ENCODE results near the gene DUOX2. TPM values are rescaled to one million over a fixed set of nuclear protein-coding genes. Genes with fewer than 3 reads are reported as not detected.

The DUOX2 gene
- total and polyA plus RNA-seq, 2 donors (not counting 1 experiment from before 2014, with no cell fraction given), result 0.32 TPM; not detected in 1

DNA sequence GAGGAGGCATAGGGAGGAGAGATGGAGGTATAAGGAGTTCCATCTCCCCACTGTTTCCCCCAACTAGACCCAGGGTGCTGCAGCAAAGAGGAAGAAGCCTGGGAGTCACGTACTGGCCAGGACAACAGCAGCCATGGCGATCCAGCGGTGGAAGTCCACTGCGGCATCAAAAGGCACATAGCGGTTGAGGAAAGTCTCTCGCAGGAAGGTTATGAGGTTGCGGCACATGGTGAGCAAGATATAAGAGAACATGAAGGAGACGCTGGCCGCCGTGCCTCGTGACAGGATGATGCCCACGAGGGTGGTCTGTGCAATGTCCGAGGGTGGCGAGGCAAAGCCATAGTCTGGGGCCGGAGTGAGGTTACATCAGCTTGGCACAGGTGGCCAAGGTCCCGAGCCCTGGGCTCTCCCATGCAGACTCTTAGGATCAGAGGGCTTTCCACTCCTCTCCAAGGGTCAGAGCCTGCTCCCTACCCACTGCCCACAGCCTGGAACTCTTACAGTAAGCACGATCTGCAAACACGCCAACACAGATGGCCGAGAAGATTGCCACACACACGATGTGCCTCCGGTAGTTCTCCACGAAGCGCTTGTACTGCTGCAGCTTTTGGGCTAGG lies 14.3 kb downstream of the DUOX2 start:
- H3K9me3 ChIP-seq (ENCODE audit: control extremely low read depth in 1 of 3, control insufficient read depth in 2 of 3, insufficient read depth in 1 of 3, low read length in 2 of 3), result no peaks in the 10 kb centered on the region
- H4K20me1 ChIP-seq (ENCODE audit: control insufficient read depth, insufficient read depth, low read length, poor library complexity, severe bottlenecking), result no peaks in the 10 kb centered on the region
- Mint-ChIP-seq H3K27ac (no peak overlapping the region), H3K27me3 (peaks cover 18% of the 10 kb centered on the region), H3K9me3 (ENCODE audit: insufficient read depth) (no peaks in the 10 kb centered on the region), H3K4me1 (no peaks in the 10 kb centered on the region), H3K4me3 (no peak overlapping the region)
- no peak overlapping the region for H3K9ac ChIP-seq (ENCODE audit: low read length)
- WGBS (ENCODE audit: insufficient coverage), result 87% methylated on average over 23 of the region's 23 CpGs
- H3K27me3 ChIP-seq (replicated peaks in 1 of 4; ENCODE audit: control extremely low read depth in 1 of 4, control insufficient read depth in 3 of 4, insufficient read depth in 4 of 4, low read length in 3 of 4), result peaks cover 0 to 2% (median 0%) of the 10 kb centered on the region in 4 experiments
- DNase-seq (no peak), ATAC-seq (ENCODE audit: low read depth) (no peak)
- intact Hi-C loops (cut with micrococcal nuclease), result no loop called here
- no peak overlapping the region for H3K4me2 ChIP-seq (replicated peaks; ENCODE audit: low read depth, low read length, poor library complexity, severe bottlenecking)
- POLR2A ChIA-PET, result no interaction called here
- H3K4me3 ChIP-seq (ENCODE audit: control extremely low read depth in 1 of 5, extremely low read depth in 1 of 5, insufficient read depth in 1 of 5, low read depth in 2 of 5, low read length in 4 of 5), result no peak overlapping the region
- H3K79me2 ChIP-seq (ENCODE audit: control insufficient read depth, insufficient read depth, low read length), result no peaks in the 10 kb centered on the region
- no peaks in the 10 kb centered on the region for H3K4me1 ChIP-seq (ENCODE audit: control insufficient read depth in 2 of 2, insufficient read depth in 2 of 2, low read length in 2 of 2)
- no peak for TF ChIP-seq EZH2 (IDR thresholded peaks at IDR 0.05; ENCODE audit: borderline replicate concordance, insufficient read depth, low read depth, low read length, poor library complexity, severe bottlenecking)
- TF ChIP-seq, protein P1, sequence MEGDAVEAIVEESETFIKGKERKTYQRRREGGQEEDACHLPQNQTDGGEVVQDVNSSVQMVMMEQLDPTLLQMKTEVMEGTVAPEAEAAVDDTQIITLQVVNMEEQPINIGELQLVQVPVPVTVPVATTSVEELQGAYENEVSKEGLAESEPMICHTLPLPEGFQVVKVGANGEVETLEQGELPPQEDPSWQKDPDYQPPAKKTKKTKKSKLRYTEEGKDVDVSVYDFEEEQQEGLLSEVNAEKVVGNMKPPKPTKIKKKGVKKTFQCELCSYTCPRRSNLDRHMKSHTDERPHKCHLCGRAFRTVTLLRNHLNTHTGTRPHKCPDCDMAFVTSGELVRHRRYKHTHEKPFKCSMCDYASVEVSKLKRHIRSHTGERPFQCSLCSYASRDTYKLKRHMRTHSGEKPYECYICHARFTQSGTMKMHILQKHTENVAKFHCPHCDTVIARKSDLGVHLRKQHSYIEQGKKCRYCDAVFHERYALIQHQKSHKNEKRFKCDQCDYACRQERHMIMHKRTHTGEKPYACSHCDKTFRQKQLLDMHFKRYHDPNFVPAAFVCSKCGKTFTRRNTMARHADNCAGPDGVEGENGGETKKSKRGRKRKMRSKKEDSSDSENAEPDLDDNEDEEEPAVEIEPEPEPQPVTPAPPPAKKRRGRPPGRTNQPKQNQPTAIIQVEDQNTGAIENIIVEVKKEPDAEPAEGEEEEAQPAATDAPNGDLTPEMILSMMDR (IDR thresholded peaks at IDR 0.05), result no peak
- H3K27ac ChIP-seq (ENCODE audit: low read length in 2 of 2), result no peak overlapping the region
- CTCF ChIA-PET, result no interaction called here
- no peaks in the 10 kb centered on the region for H3K36me3 ChIP-seq (replicated peaks in 1 of 2; ENCODE audit: control extremely low read depth in 1 of 2, control insufficient read depth in 1 of 2, extremely low read depth in 1 of 2, insufficient read depth in 2 of 2, low read length in 1 of 2)
- no peak overlapping the region for H2AFZ ChIP-seq (ENCODE audit: insufficient read depth, low read depth, low read length, poor library complexity, severe bottlenecking)

DNA sequence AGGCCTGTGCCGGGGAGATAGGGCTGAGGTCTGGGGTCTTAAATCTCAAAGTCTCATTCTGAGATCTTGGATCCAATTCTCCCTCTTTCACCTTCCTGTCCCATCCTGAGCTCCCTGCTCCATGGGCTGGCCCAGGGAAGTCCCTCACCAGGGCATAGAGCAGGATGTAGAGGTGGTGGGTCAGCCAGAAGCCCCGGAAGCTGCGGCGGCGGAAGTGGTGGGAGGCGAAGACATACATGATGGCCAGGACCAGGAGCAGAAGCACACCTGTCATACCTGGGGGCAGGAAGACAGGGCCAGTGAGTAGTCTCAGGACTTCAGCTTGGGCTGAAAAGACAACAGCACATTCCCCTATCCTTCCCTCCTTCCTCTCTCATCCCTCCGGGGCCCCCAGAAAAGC lies 16.5 kb downstream of the DUOX2 start:
- TF ChIP-seq, protein P1 (IDR thresholded peaks at IDR 0.05), result no peak
- TF ChIP-seq EZH2 (IDR thresholded peaks at IDR 0.05; ENCODE audit: borderline replicate concordance, insufficient read depth, low read depth, low read length, poor library complexity, severe bottlenecking), result no peak
- intact Hi-C loops (cut with micrococcal nuclease), result no loop called here
- Histone ChIP-seq H3K4me1 (ENCODE audit: control insufficient read depth in 2 of 2, insufficient read depth in 2 of 2, low read length in 2 of 2) (no peaks in the 10 kb centered on the region), H3K4me2 (replicated peaks; ENCODE audit: low read depth, low read length, poor library complexity, severe bottlenecking) (no peak overlapping the region), H3K4me3 (ENCODE audit: control extremely low read depth in 1 of 5, extremely low read depth in 1 of 5, insufficient read depth in 1 of 5, low read depth in 2 of 5, low read length in 4 of 5) (no peak overlapping the region), H3K79me2 (ENCODE audit: control insufficient read depth, insufficient read depth, low read length) (no peaks in the 10 kb centered on the region), H3K9ac (ENCODE audit: low read length) (no peak overlapping the region), H3K27ac (ENCODE audit: low read length in 2 of 2) (no peak overlapping the region), H4K20me1 (ENCODE audit: control insufficient read depth, insufficient read depth, low read length, poor library complexity, severe bottlenecking) (no peaks in the 10 kb centered on the region), H3K36me3 (replicated peaks in 1 of 2; ENCODE audit: control extremely low read depth in 1 of 2, control insufficient read depth in 1 of 2, extremely low read depth in 1 of 2, insufficient read depth in 2 of 2, low read length in 1 of 2) (no peaks in the 10 kb centered on the region), H3K27me3 (replicated peaks in 1 of 4; ENCODE audit: control extremely low read depth in 1 of 4, control insufficient read depth in 3 of 4, insufficient read depth in 4 of 4, low read length in 3 of 4) (peaks cover 0 to 2% (median 0%) of the 10 kb centered on the region in 4 experiments), H3K9me3 (ENCODE audit: control extremely low read depth in 1 of 3, control insufficient read depth in 2 of 3, insufficient read depth in 1 of 3, low read length in 2 of 3) (no peaks in the 10 kb centered on the region), H2AFZ (ENCODE audit: insufficient read depth, low read depth, low read length, poor library complexity, severe bottlenecking) (no peak overlapping the region)
- no peak overlapping the region for H3K27ac Mint-ChIP-seq
- ChIA-PET POLR2A (no interaction called here), CTCF (interaction anchor here (1.2 to 1.6 kb wide), 3 partner anchors 9 to 21 kb away, joined by 3 to 5 read pairs (median 3); no protein-coding TSS in a partner anchor)
- no peaks in the 10 kb centered on the region for H3K9me3 Mint-ChIP-seq (ENCODE audit: insufficient read depth)
- H3K27me3 Mint-ChIP-seq, result peaks cover 15% of the 10 kb centered on the region
- no peak overlapping the region for H3K4me3 Mint-ChIP-seq
- 100% methylated on average over 6 of the region's 7 CpGs for WGBS (ENCODE audit: insufficient coverage)
- H3K4me1 Mint-ChIP-seq, result no peaks in the 10 kb centered on the region
- ATAC-seq (ENCODE audit: low read depth) (no peak), DNase-seq (no peak)

Measured in B cell (primary cell).